H9 (cell line): ENCODE measurements around the gene GNA12. TPM values are rescaled to one million over a fixed set of nuclear protein-coding genes. Genes with fewer than 3 reads are reported as not detected.

Experiments used
- DNase-seq: peaks from one replicate; pipeline ENCODE4 v3.0.0-alpha.2; 2017
- H2AFZ ChIP-seq: one replicate; pipeline ENCODE4 v1.6.1; 2013; ENCODE audit warnings: mild to moderate bottlenecking, low read length, control low read depth, moderate library complexity
- H2AK5ac ChIP-seq: 2 replicates; pipeline ENCODE4 v1.6.1; 2013; ENCODE audit warnings: low read length, control low read depth, mixed read lengths; ENCODE audit not compliant: insufficient read length
- H2BK120ac ChIP-seq: one replicate; pipeline ENCODE4 v1.6.1; 2013; ENCODE audit warnings: low read depth, mild to moderate bottlenecking, low read length, control low read depth, inconsistent platforms; ENCODE audit not compliant: poor library complexity, severe bottlenecking
- H2BK12ac ChIP-seq: 2 replicates; pipeline ENCODE4 v1.6.1; 2013; ENCODE audit warnings: low read length, control low read depth, mixed read lengths, low read depth; ENCODE audit not compliant: insufficient read length
- H2BK15ac ChIP-seq: 2 replicates; pipeline ENCODE4 v1.6.1; 2013; ENCODE audit warnings: low read depth, low read length, control low read depth
- H2BK20ac ChIP-seq: one replicate; pipeline ENCODE4 v1.6.1; 2013; ENCODE audit warnings: low read depth, mild to moderate bottlenecking, low read length, control low read depth, inconsistent platforms; ENCODE audit not compliant: poor library complexity, severe bottlenecking
- H2BK5ac ChIP-seq: 2 replicates; pipeline ENCODE4 v1.6.1; 2013; ENCODE audit warnings: low read length, control low read depth, mixed read lengths; ENCODE audit not compliant: insufficient read length
- H3K14ac ChIP-seq: 2 replicates; pipeline ENCODE4 v1.6.1; 2013; ENCODE audit warnings: low read length, control low read depth; ENCODE audit not compliant: insufficient read depth
- H3K18ac ChIP-seq: 2 replicates; pipeline ENCODE4 v1.6.1; 2013; ENCODE audit warnings: low read depth, mild to moderate bottlenecking, mixed read lengths, low read length, control low read depth; ENCODE audit not compliant: insufficient read length
- H3K23ac ChIP-seq: 2 replicates; pipeline ENCODE4 v1.6.1; 2013; ENCODE audit warnings: low read length, control low read depth, mixed read lengths, low read depth; ENCODE audit not compliant: insufficient read length
- H3K23me2 ChIP-seq: 2 replicates; pipeline ENCODE4 v1.6.1; 2013; ENCODE audit warnings: low read depth, mild to moderate bottlenecking, mixed read lengths, low read length, control low read depth; ENCODE audit not compliant: insufficient read length, poor library complexity, severe bottlenecking
- H3K27ac ChIP-seq: 2 replicates; pipeline ENCODE4 v1.5.1; 2013; ENCODE audit warnings: low read length, control low read depth, mixed read lengths, low read depth; ENCODE audit not compliant: insufficient read length
- H3K27me3 ChIP-seq: 2 replicates; pipeline ENCODE4 v1.6.1; 2013; ENCODE audit warnings: low read length, control low read depth, inconsistent platforms; ENCODE audit not compliant: insufficient read depth
- H3K4ac ChIP-seq: 2 replicates; pipeline ENCODE4 v1.6.1; 2013; ENCODE audit warnings: low read depth, mild to moderate bottlenecking, control low read depth, inconsistent platforms, low read length, moderate library complexity
- H3K4me1 ChIP-seq: 2 replicates; pipeline ENCODE4 v1.6.1; 2013; ENCODE audit warnings: low read length, control low read depth, inconsistent platforms; ENCODE audit not compliant: insufficient read depth
- H3K4me2 ChIP-seq: 2 replicates; pipeline ENCODE4 v1.6.1; 2013; ENCODE audit warnings: low read length, control low read depth, mixed read lengths; ENCODE audit not compliant: insufficient read length, insufficient read depth
- H3K56ac ChIP-seq: 2 replicates; pipeline ENCODE4 v1.6.1; 2013; ENCODE audit warnings: low read depth, mild to moderate bottlenecking, mixed read lengths, low read length, control low read depth; ENCODE audit not compliant: insufficient read length
- H3K79me1 ChIP-seq: 2 replicates; pipeline ENCODE4 v1.6.1; 2013; ENCODE audit warnings: low read depth, mild to moderate bottlenecking, moderate library complexity, low read length, control low read depth, inconsistent platforms; ENCODE audit not compliant: insufficient read depth, poor library complexity, severe bottlenecking
- H3K79me2 ChIP-seq: 2 replicates; pipeline ENCODE4 v1.6.1; 2013; ENCODE audit warnings: low read length, control low read depth, inconsistent platforms; ENCODE audit not compliant: insufficient read depth
- H3K9ac ChIP-seq: 2 replicates; pipeline ENCODE4 v1.6.1; 2013; ENCODE audit warnings: low read length, control low read depth, mixed read lengths; ENCODE audit not compliant: insufficient read length; ENCODE audit errors: extremely low read depth
- H3K9me3 ChIP-seq: one replicate; pipeline ENCODE4 v1.6.1; 2013; ENCODE audit warnings: low read depth, low read length, inconsistent platforms; ENCODE audit not compliant: control insufficient read depth
- H3T11ph ChIP-seq: one replicate; pipeline ENCODE4 v1.6.1; 2013; ENCODE audit warnings: mild to moderate bottlenecking, low read length, control low read depth, inconsistent platforms
- H4K20me1 ChIP-seq: one replicate; pipeline ENCODE4 v1.6.1; 2013; ENCODE audit not compliant: control insufficient read depth, insufficient read length, insufficient read depth
- H4K5ac ChIP-seq: 2 replicates; pipeline ENCODE4 v1.6.1; 2013; ENCODE audit warnings: low read depth, mild to moderate bottlenecking, mixed read lengths, low read length, control low read depth; ENCODE audit not compliant: insufficient read length
- H4K8ac ChIP-seq: replicated peaks from 2 replicates; pipeline ENCODE4 v1.6.1; 2013; ENCODE audit warnings: low read length, control low read depth, mixed read lengths, low read depth; ENCODE audit not compliant: insufficient read length
- H4K91ac ChIP-seq: 2 replicates; pipeline ENCODE4 v1.6.1; 2013; ENCODE audit warnings: low read depth, mild to moderate bottlenecking, moderate library complexity, mixed read lengths, low read length, control low read depth; ENCODE audit not compliant: insufficient read length
- H3K27ac Mint-ChIP-seq, 3 experiments: 2 replicates in 2 of 3; 3 replicates in 1 of 3; pipeline ENCODE4 v1.8.0; 2020 to 2021; ENCODE audit warnings: mixed read lengths in 3 of 3, mild to moderate bottlenecking in 1 of 3, moderate library complexity in 1 of 3
- H3K27me3 Mint-ChIP-seq: 2 replicates; pipeline ENCODE4 v1.8.0; 2021; ENCODE audit warnings: low read depth, mild to moderate bottlenecking, moderate library complexity, mixed read lengths
- H3K36me3 Mint-ChIP-seq, 3 experiments: 2 replicates in 2 of 3; 3 replicates in 1 of 3; pipeline ENCODE4 v1.8.0; 2020 to 2021; ENCODE audit warnings: low read depth in 3 of 3, mixed read lengths in 3 of 3; ENCODE audit not compliant: insufficient read depth in 1 of 3
- H3K4me1 Mint-ChIP-seq, 2 experiments: 2 replicates each; pipeline ENCODE4 v1.8.0; 2020; ENCODE audit warnings: mixed read lengths in 2 of 2
- H3K4me3 Mint-ChIP-seq, 2 experiments: 2 replicates in 1 of 2; 3 replicates in 1 of 2; pipeline ENCODE4 v1.8.0; 2020 to 2021; ENCODE audit warnings: mild to moderate bottlenecking in 2 of 2, mixed read lengths in 2 of 2, moderate library complexity in 1 of 2
- H3K9me3 Mint-ChIP-seq, 2 experiments: 2 replicates in 1 of 2; 3 replicates in 1 of 2; pipeline ENCODE4 v1.8.0; 2020; ENCODE audit warnings: mild to moderate bottlenecking in 2 of 2, mixed read lengths in 2 of 2, moderate library complexity in 1 of 2
- WGBS: extraction: QIAGEN DNeasy Blood & Tissue Kit; methylation state at CpG from one replicate; pipeline ENCODE4 v1.1.7; 2013; ENCODE audit warnings: missing lambda C conversion rate, low lambda C conversion rate, mixed read lengths; ENCODE audit not compliant: insufficient read length; ENCODE audit errors: extremely low coverage; 5-methylcytosine and 5-hydroxymethylcytosine counted together
- total RNA-seq: library from RNA; stranded (reverse); gene quantifications from 2 replicates; pipeline ENCODE4 v1.2.1, GENCODE V29; 2021
- TF ChIP-seq, protein P1 (sequence below): fragments of 200-600 bp; sonication (generic); conservative IDR thresholded peaks from 3 replicates; pipeline ENCODE4 v1.8.0; 2021; ENCODE audit warnings: antibody characterized with exemption, mild to moderate bottlenecking

Gene GNA12
- total RNA-seq, 1 experiment from 2014 or later: 60.2 TPM

DNA sequence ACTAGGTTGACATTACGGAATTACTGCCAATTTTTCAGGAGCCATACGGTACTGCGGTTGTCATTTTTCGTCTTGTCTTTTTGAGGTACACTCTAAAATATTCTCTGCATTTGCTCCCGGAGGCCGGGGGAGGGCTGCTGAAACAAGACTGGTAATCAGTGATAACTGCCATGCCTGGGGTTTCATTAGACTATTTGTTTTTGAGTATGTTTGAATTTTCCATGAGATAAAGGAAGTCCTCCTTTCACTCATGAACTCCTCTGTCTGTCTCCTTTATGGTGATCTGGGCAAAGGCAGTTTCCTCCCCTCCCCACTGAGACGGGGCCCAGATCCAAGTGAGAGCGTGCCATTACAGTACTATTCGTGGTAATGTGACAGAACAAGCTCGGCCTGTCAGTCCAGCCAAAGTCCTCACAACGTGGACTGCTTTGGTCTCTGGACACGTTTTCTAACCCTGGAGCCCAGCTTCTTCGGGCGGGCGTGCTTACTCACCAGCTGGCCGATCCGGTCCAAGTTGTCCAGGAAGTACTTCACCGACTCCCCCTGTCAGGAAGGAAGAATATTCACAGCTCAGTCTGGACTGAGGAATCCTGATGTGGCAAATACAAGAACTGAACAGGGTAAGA, 111.0 kb downstream of the GNA12 start:
- Mint-ChIP-seq H3K36me3 (peaks cover 29 to 42% (median 38%) of the 10 kb centered on the region in 3 experiments; a peak in 6 of 7 replicates), H3K4me3 (no peak overlapping the region), H3K27me3 (no peaks in the 10 kb centered on the region), H3K4me1 (peaks cover 21 to 22% of the 10 kb centered on the region in 2 experiments), H3K9me3 (no peaks in the 10 kb centered on the region), H3K27ac (peak overlapping the region; percentile 1 to 24 (median 14); a peak in 3 of 7 replicates)
- Histone ChIP-seq H3K4me2 (no peak overlapping the region), H3K23ac (no peak overlapping the region), H3K4ac (no peak overlapping the region), H3K56ac (no peak overlapping the region), H3K79me1 (peaks cover 8% of the 10 kb centered on the region), H3T11ph (no peak overlapping the region), H3K9ac (no peak overlapping the region), H3K23me2 (no peaks in the 10 kb centered on the region), H2AFZ (no peak overlapping the region), H2BK12ac (no peak overlapping the region), H2BK5ac (no peak overlapping the region), H4K91ac (no peak overlapping the region), H3K18ac (no peak overlapping the region), H2AK5ac (no peak overlapping the region), H2BK120ac (no peak overlapping the region), H2BK15ac (no peak overlapping the region), H4K20me1 (no peaks in the 10 kb centered on the region), H4K8ac (no peak overlapping the region), H4K5ac (no peak overlapping the region), H3K27me3 (no peaks in the 10 kb centered on the region), H3K27ac (no peak overlapping the region), H3K4me1 (no peaks in the 10 kb centered on the region; the same call in 1 of the 2 replicates), H3K9me3 (no peaks in the 10 kb centered on the region), H3K79me2 (no peaks in the 10 kb centered on the region; the same call in 1 of the 2 replicates), H3K14ac (no peak overlapping the region), H2BK20ac (no peak overlapping the region)
- WGBS: no CpG with 5 or more reads among the region's 18 CpGs
- DNase-seq: peak; percentile 15
- TF ChIP-seq, protein P1, sequence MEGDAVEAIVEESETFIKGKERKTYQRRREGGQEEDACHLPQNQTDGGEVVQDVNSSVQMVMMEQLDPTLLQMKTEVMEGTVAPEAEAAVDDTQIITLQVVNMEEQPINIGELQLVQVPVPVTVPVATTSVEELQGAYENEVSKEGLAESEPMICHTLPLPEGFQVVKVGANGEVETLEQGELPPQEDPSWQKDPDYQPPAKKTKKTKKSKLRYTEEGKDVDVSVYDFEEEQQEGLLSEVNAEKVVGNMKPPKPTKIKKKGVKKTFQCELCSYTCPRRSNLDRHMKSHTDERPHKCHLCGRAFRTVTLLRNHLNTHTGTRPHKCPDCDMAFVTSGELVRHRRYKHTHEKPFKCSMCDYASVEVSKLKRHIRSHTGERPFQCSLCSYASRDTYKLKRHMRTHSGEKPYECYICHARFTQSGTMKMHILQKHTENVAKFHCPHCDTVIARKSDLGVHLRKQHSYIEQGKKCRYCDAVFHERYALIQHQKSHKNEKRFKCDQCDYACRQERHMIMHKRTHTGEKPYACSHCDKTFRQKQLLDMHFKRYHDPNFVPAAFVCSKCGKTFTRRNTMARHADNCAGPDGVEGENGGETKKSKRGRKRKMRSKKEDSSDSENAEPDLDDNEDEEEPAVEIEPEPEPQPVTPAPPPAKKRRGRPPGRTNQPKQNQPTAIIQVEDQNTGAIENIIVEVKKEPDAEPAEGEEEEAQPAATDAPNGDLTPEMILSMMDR: no peak
